Measurements from ENCODE around the gene GRK2. TPM values are rescaled to one million over a fixed set of nuclear protein-coding genes. Genes with fewer than 3 reads are reported as not detected.

GRK2 gene
- total RNA-seq, 1 experiment from 2014 or later, result 51.5 TPM

DNA sequence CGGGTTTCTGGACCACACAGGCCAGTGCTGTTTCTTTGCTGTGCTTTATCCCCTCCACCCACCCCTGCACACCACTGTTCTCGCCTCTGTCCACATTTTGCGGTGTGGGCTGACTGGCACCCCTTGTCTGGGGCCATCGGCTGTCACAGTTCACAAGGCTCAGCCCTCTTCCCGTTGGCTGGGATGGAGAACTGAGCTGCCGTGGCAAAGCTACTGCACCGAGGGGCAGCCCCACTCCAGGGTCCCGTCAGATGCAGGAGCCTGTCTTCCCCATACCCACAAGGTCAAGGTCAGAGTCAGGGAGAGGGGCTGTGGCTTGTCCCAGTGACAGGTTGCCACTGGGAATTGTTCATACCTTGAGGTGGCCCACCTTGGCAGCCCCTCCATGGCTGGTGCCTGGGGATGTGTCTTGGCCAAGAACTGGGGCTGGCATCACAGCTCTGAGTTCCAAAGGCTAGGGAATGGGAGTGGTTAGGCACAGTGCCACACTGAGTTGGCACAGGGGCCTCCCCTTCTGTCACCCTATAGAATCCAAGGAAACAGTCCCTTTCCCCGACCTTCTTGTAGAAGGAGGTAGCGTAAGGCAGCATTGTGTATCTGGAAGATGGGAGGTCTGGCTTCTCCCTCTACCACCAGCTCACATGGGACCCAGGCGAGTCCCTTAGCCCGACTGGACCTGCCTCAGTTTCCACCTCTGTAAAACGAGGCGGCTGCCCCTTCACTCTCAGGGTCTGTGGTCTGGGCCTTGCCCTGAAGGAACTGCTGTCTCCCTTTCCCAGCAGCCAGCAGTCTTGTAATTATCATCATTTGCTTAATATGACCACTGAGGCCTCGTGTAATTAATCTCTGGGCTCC is 3.4 kb downstream of the GRK2 start:
- no peak for DNase-seq (ENCODE audit: low read depth)

DNA sequence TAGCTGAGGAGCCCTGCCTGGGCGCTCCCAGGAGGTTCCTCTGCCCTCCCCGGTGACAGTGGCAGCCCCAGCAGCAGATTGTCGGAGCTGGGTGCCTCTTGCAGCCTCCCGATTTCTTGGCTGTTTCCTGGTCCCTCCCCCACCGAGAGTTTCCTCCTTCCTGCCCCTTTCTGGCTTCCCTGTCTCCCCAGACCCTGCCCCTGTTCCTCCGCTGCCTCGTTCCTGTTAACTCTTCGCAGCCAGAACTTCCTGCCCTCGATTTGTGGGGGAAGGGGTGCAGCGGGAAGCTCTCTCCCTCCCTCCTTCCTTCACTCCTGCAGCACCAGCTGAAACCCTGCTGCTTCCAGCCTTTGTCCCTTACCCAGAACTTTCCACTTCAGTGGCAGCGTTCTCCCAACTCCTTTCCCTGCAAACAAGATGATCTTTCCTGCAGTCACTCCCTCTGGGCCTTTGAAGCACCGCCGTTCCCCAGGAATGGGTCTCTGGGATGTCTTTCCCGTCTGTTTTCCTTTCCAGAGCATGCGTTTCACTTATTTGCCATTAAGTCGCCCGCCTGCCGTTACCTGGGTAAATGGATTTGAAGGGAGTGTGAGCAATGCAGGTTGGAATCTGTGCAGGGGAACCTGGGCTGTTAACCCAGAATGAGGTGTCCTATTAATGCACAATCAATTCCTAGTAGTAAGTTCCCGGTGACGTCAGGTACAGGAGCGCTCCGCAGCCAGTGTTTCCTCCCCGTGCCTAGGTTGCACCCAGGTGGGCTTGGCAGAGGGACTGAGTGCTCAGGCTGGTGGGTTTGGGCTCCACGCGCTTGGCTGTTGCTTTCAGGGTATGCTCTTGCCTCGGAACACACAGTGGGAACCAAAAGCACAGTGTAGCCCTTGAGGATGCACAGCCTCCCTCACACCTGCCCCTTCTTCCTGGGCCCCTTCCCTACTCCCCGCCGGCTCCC is 4.3 kb downstream of the GRK2 start:
- no peak for DNase-seq (ENCODE audit: low read depth)

DNA sequence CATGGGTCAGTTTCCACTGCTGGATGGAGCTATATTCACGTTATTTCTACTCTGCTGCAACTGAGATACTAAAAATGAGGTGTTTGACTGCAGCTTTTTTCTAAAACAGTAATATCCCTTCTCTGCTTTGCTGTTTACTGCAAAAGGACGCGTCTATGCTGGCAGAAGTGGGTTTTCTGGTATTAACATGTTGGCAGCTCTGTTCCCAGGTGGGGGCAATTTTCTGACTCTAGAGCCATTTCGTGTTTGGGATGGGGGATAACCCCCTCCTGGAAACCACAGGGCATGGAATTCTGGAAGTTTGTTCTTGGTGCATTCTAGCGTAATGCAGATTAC is 4.9 kb downstream of the GRK2 start:
- DNase-seq (ENCODE audit: low read depth), result no peak

DNA sequence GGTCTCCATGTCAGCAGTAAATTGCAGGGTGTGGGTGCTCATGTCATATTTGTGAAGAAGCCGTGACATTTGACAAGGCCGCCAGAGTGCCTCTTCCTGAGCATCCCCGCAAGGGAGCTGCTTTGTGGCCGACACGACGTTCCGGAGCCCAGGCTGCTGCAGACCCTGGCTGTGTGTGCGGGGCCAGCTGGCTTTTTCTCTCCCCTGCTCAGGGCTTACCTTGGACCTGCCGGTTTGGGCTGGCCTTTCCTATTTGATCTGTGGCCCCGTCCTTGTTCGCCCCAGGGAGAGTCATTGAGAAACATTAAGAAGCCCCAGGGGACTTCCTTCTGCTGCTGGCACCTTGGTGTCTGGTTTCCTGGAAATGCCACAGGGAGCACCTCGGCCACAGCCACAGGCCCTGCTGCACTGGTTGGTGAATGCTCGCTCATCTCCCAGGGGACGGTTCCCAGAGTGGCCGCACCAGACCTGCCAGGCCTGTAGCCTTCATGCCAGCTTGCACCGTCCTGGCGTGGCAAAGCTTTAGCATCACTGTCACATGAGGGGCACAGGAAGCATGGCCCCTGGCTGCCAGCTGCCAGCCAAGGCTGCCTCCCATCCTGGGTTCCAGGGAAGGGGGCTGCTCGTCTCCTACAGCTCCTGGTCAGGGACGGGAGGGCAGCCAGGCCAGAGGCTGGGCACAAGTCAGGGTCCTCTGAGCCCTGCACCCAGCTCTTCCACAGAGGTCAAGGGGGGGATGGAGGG is 5.4 kb downstream of the GRK2 start:
- DNase-seq (ENCODE audit: low read depth), result no peak

DNA sequence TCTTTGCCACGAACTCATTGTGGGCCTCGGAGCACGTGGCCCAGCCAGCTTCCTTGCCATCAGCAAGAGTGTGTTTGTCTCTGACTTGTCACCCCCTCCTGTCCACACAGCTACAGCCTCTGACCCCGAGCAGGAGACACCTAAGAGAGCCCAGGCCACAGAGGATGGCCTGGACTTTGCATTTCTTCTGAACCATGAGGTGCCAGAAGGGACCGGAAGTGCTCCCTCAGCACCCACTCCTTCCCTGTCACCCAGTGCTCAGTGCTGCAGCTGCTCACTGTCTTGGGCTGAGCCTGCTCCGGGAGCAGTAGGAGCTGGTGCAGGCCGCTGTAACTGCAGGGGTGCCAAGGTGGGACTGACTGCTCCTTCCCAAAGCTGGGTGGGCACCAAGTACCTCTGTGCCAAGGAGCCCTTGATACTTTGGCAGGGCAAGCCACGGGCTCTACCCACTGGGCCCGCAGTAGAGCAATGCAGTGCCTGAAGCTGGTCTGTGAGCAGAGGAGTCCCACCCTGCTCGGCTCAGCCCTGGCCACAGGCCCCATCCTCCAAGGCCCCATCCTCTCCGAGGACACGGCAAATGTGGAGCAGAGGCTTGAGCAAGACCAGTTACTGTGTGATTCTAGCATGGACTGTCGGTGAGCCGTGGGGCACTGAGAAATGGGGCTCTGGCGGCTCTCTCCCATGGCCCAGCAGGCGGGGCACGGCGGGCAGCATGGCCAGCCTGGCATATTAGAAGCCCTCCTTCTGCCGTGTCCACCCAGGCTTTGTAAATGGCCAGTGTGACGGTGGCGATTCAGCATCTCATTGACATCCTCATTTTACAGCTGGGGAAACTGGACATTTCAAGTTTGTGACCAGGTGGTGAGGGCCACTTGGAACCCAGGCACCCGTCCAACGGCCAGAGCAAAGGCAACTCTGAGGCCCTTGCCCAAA is 6.3 kb downstream of the GRK2 start:
- no peak for DNase-seq (ENCODE audit: low read depth)

DNA sequence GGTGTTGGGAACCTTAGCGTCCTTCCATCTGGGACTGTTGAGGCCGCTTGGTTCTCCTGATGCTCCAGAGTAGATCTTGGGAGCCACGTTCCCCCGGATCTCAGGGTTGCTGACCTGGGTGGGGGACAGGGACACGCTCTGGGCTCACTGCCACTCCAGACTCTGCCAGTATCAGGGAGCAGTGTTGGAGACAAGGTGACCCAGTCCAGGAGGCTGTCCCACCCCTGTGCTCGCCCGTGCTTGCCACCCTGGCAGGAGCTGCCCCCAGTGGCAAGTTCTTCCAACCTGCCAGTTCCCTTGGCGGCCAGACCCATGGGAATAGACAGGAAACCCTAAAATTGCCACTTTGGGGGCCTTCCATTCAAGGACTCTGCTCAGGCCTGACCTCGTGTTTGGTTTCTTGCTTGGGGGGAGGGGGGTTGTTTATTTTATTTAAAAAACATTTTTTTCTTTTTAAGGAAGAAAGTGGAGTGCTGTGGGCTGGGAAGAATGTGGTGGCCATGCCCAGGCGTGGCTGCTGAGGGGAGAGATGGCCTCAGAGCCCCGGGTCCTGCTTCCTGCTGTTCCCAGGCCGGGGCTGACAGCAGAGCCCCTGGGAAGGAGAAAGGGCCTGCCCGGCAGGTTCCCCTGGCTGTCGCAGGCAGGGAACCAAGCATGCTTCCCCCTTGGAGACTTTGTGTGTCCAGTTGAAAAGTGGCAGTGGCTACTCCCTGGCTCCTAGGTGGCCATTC is 7.2 kb downstream of the GRK2 start:
- no peak for DNase-seq (ENCODE audit: low read depth)

DNA sequence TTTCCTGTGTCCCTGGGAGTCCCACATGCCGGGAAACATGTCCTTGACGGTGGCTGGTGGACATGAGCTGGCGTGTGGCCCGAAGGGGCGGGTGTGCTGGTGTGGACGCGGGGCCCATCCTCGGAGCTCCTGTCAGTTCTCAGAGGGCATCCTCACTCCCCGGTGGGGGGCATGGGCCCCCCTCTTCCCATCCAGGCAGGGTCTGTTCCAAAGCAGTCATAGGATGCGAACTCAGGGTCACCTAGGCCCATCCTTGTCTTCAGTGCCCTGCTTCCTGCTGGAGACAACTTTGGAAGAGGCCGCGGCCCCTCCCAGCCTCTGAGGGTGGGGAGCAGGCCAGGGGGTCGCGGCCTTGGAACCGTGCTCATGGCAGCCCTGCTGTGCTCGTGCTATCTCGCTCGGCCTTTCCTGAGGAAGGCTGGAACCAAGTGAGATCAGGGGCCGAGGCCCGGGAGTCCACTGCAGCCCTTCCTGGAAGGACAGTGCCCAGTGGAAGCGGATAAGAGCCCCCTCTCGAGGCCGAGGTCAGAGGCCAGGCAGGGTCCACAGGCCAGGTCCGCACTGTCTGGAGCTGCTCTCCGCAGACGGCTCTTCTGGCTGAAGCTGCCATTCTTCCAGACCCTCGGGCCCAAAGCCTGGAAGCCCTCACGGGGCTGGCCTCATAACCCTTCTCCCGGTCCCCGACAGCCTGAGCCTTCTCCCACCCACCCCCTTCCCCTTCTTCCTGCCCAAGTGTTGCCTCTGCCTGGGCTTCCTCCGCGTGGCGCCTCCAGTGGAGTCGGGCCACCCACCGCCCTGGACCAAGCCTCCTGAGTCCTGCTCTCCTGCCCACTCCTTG is 8.7 kb downstream of the GRK2 start:
- no peak for DNase-seq (ENCODE audit: low read depth)

DNA sequence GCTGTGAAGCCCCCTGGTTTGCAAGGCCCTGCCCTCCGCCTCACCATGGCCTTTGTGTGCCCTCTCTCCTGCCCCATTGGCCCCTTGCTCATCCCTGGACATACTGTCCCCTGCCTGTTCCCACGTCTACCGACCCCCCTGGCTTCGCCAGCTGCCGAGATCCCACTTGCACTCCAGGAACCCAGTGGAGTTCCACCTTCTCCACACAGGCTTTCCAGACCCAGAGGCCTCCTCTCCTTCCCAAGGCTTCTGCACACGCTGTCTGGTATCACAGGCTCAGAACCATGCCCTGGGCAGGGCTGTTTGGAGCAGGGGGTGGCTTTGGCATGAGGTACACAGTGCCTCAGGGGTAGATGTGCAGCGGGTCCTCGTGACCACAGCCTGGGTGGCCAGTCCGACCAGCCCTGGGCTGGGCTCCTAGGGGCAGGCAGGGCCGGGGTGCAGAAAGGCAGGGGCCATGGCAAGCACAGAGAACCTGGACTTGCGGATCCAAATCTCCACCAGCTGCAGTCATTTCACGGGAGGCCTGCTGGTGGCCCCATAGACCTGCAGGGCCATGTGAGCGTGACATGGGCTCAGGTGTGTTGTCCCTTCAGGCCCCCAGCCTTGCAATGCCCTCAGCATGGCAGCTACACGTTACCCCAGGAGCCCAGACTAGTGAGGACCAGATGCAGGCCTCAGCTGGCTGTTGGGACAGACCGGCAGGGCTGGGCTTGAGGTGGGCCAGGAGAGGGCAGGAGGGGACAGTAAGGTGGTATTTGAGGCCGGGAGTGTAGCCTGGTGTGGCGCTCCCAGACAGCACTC is 9.5 kb downstream of the GRK2 start:
- no peak for DNase-seq (ENCODE audit: low read depth)

DNA sequence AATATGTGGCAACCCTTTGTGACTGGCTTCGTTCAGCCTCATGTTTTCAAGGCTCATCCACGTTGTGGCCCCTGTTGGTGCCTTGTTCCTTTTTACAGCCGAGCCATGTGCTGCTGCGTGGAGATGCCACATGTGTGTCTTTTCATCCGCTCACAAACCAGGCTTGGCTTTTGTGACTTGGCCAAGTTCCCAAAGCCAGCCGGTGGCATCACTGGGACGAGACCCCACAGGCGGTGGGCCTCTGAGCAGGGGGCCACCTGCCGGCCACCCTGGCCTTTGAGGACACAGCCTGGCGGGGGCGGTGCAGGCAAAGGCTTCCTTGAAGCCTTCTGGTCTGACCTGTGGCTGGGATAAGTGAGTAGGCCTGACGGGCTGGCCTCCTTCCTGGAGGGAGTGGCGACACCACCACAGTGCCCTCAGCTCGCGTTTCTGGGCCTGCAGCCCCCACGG is 10.5 kb downstream of the GRK2 start:
- DNase-seq (ENCODE audit: low read depth), result peak; percentile 53

DNA sequence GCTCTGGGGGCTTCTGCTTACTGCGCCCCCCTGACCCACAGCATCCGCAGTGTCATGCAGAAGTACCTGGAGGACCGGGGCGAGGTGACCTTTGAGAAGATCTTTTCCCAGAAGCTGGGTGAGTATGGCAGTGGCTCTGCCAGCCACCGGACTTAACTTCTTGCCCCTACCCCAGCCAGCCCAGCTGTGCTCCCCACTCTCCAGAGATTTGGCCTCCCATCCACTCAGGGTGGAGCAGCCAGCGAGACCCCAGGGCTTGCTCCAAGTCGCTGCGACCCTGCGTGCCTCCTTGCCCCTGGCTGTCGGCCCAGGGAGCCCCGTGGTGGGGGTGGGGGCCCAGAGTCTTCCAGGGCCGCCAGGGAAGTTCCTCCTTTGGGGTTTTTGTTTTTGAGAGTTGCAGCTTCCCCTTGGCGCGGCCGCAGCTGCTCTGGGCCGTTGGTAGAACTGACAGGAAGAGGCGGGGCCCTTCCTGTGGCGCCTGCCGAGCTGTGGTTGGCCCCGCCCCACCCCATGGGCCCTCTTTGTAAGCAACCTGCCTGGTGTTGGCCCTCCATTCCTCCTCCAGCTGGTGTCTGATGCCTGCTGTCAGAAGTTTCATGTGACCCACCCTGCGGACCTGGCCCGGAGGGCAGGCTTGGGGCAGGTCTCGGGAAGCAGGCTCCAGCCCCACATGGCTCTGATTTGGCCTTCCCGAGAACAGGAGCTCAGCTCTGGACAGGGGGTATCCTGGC is 11.1 kb downstream of the GRK2 start:
- DNase-seq (ENCODE audit: low read depth), result peak; percentile 91

DNA sequence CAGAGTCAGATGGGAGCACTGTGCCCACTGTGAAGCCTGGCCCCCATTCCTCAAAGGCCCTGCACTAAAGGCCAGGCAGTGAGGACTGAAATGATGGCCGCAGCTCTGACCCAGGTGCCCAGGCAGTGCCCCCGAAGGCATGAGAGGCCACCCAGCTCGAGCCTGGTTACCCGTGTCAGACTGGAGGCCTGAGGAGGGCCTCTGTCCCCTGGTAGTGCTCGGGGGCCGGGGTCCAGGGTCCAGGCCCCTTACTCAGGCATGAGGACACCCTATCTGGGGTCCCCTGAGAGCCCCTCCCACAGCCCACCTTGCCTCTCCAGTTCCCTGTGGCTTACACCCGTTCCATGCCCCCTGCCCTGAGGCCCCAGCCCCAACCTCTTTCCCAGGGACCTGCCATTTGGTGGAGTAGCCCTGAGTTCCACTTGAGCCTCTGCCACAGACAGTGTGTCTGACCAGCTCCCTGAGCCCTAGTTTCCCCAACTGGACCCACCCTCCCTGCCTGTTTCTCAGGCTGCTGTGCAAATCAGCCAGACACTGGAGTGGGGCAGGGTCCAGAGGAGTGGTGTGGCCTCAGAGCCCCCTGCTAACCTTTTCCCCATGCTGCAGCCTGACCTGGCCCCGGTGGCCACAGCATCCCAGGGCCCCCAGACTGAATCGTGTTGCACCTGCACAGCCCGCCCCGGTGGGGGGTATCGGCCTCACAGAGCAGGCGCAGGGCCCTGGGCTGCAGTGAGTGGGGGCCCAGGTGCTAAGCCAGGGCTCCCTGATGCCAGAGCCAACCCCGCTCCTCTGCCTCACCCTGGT is 12.1 kb downstream of the GRK2 start:
- no peak for DNase-seq (ENCODE audit: low read depth)

DNA sequence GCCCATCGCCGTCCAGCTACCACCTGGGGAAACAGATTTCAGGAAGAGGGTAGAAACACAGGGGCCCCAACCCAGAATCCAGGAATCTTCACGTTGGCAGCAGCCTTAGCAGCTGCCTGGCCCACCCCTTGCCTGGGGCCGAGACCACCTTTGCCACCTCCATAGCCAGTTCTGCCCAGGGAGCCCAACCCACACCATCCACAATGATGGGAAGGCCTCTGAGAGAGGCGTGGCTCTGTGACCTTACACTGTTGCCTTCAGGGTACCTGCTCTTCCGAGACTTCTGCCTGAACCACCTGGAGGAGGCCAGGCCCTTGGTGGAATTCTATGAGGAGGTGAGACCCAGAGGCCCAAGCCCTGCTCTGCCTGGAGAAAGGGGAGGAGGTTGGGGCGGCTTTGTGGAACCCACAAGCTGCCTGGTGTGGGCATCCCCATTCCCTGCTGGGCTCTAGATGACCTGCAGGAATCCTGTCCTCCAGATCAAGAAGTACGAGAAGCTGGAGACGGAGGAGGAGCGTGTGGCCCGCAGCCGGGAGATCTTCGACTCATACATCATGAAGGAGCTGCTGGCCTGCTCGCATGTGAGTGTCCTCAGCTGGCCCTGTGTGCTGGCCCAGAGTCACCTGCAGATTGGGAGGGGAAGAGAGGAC is 12.8 kb downstream of the GRK2 start:
- DNase-seq (ENCODE audit: low read depth), result no peak

DNA sequence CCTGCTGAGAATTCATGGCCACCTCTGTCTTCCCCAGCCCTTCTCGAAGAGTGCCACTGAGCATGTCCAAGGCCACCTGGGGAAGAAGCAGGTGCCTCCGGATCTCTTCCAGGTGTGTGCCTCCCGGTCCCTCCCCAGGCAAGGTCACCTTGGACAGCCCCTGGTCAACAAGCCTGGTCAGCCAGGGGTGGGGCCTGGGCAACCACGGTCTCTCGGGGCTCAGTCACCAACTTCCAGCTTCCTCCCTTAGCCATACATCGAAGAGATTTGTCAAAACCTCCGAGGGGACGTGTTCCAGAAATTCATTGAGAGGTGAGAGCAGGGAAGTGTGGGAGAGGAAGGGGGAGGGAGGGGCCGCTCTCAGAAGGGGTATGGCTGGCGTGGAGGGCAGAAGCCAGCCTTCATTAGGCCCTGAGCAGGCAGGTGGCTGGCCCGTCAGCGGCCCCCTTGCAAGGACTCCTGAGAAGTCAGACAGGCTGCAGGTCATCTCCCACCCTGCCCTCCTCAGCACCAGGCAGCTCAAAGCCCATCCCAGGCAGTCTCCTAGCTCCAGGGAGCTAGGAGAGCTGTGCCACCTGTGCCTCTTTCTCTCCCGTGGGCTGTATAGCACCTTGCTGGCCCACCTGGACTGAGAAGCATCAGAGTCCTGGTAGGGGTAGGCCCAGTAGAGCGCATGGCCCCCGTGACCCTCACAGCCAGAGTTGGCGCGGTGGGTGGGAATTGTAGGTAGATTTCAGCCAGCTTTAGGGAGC is 13.5 kb downstream of the GRK2 start:
- DNase-seq (ENCODE audit: low read depth), result no peak

DNA sequence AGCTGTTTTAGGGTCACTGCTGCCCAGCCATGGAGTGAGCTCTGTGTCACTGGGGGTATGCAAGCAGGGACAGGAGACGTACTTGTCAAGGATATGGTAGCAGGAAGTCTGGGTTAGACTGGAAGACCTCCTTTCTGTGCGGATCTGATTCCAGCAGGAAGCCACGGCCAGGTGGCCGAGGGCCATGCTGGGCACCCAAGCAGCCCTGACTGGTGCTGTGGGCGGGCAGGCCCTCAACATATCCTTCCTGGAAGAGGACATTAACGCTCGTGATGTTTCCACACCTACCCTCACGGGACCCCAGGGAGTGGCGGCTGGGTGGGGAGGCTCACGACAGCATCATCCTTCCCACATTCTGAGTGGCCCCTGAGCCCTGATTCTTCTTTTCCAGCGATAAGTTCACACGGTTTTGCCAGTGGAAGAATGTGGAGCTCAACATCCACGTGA is 14.1 kb downstream of the GRK2 start:
- DNase-seq (ENCODE audit: low read depth), result no peak

Measured in HT1080 (cell line).